Mammary epithelial cell (primary cell): ENCODE data around the gene AUH.

ENCODE experiments used
- CTCF ChIP-seq, 2 donors: IDR thresholded peaks in 1 of 2; conservative IDR thresholded peaks in 1 of 2; 2 replicates each; pipeline ENCODE4 v1.5.1; 2011 to 2012; ENCODE audit warnings: inconsistent platforms in 2 of 2, low read length in 2 of 2, mild to moderate bottlenecking in 2 of 2, control low read depth in 1 of 2, low read depth in 1 of 2; ENCODE audit not compliant: insufficient read depth in 1 of 2; ENCODE audit errors: extremely low read depth in 1 of 2
- EZH2 ChIP-seq: IDR thresholded peaks from 2 replicates; pipeline ENCODE4 v1.6.1; 2012; ENCODE audit warnings: low read length, inconsistent platforms, borderline replicate concordance

- TF ChIP-seq CTCF (conservative IDR thresholded peaks at IDR 0.05 in 1 of 2, IDR thresholded peaks at IDR 0.05 in 1 of 2; ENCODE audit: extremely low read depth in 1 of 2, insufficient read depth in 1 of 2, low read depth in 1 of 2, low read length in 2 of 2) (no peak), EZH2 (no peak)
Measured at GRCh38 chr9:91298311-91298710, 63.4 kb downstream of the AUH start.
